Measurements from ENCODE around the gene KIAA1217.

DNA sequence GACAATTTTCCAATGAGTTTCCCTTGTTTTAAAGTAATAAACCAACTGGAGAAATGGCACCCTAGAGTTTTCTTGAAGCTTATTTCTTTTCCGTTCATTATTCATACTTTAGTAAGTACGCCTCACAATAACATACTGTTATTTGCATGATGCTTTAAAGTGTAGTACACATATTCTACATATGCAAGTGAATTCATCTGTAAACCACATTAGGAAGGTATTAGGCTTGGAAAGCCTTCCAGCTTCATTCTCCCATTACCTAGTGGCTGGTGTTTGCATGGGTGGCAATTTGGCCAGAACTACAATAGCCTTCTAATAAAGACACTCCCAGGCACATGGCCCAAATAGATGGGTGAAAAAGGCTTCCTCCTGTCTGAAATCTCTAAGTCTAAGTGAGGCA is 45.5 kb upstream of the KIAA1217 start:
- TF ChIP-seq, protein P1, sequence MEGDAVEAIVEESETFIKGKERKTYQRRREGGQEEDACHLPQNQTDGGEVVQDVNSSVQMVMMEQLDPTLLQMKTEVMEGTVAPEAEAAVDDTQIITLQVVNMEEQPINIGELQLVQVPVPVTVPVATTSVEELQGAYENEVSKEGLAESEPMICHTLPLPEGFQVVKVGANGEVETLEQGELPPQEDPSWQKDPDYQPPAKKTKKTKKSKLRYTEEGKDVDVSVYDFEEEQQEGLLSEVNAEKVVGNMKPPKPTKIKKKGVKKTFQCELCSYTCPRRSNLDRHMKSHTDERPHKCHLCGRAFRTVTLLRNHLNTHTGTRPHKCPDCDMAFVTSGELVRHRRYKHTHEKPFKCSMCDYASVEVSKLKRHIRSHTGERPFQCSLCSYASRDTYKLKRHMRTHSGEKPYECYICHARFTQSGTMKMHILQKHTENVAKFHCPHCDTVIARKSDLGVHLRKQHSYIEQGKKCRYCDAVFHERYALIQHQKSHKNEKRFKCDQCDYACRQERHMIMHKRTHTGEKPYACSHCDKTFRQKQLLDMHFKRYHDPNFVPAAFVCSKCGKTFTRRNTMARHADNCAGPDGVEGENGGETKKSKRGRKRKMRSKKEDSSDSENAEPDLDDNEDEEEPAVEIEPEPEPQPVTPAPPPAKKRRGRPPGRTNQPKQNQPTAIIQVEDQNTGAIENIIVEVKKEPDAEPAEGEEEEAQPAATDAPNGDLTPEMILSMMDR (IDR thresholded peaks at IDR 0.05; ENCODE audit: low read depth, low read length), result no peak
- TF ChIP-seq EZH2phosphoT487 (IDR thresholded peaks at IDR 0.05; ENCODE audit: low read depth), result no peak
